ENCODE results near the gene TP73.

TP73 gene

GRCh38 chr1:3668148-3668547 is 15.8 kb downstream of the TP73 start:
- Histone ChIP-seq H3K9me3 (ENCODE audit: control insufficient read depth, insufficient read depth, low read length) (no peaks in the 10 kb centered on the region), H3K4me2 (ENCODE audit: low read length) (peak overlapping the region; percentile 99), H4K20me1 (ENCODE audit: control insufficient read depth, insufficient read depth, low read depth, low read length) (no peaks in the 10 kb centered on the region), H3K4me3 (ENCODE audit: low read length) (peak overlapping the region; percentile 21; the same call in 1 of the 2 replicates), H3K27ac (ENCODE audit: low read depth, low read length) (peak overlapping the region; percentile 97), H3K4me1 (ENCODE audit: control insufficient read depth, low read length) (peaks cover 74% of the 10 kb centered on the region), H3K27me3 (ENCODE audit: control insufficient read depth, low read length) (no peaks in the 10 kb centered on the region), H3F3A (ENCODE audit: control insufficient read depth, insufficient read depth) (peaks cover 30% of the 10 kb centered on the region), H3K79me2 (ENCODE audit: control insufficient read depth, low read length) (peaks cover 45% of the 10 kb centered on the region), H3K36me3 (ENCODE audit: control insufficient read depth, low read length) (no peaks in the 10 kb centered on the region), H3K9me2 (replicated peaks; ENCODE audit: control insufficient read depth, low read length) (no peaks in the 10 kb centered on the region)
- no peak for TF ChIP-seq CTCF (IDR thresholded peaks at IDR 0.05; ENCODE audit: low read depth, low read length, poor library complexity, severe bottlenecking)

GRCh38 chr1:3668585-3669300 is 16.4 kb downstream of the TP73 start:
- no peak for TF ChIP-seq CTCF (IDR thresholded peaks at IDR 0.05; ENCODE audit: low read depth, low read length, poor library complexity, severe bottlenecking)
- no peak for TF ChIP-seq EZH2phosphoT487 (IDR thresholded peaks at IDR 0.05; ENCODE audit: borderline replicate concordance, low read length)
- Histone ChIP-seq H3K36me3 (ENCODE audit: control insufficient read depth, low read length) (no peaks in the 10 kb centered on the region), H3K27ac (ENCODE audit: low read depth, low read length) (no peak overlapping the region), H4K20me1 (ENCODE audit: control insufficient read depth, insufficient read depth, low read depth, low read length) (no peaks in the 10 kb centered on the region), H3K4me2 (ENCODE audit: low read length) (peak overlapping the region; percentile 99; the same call in 1 of the 2 replicates), H3F3A (ENCODE audit: control insufficient read depth, insufficient read depth) (peaks cover 28% of the 10 kb centered on the region), H3K27me3 (ENCODE audit: control insufficient read depth, low read length) (no peaks in the 10 kb centered on the region), H3K4me1 (ENCODE audit: control insufficient read depth, low read length) (peaks cover 74% of the 10 kb centered on the region), H3K9me2 (replicated peaks; ENCODE audit: control insufficient read depth, low read length) (no peaks in the 10 kb centered on the region), H3K9me3 (ENCODE audit: control insufficient read depth, insufficient read depth, low read length) (no peaks in the 10 kb centered on the region), H3K79me2 (ENCODE audit: control insufficient read depth, low read length) (peaks cover 45% of the 10 kb centered on the region), H3K4me3 (ENCODE audit: low read length) (no peak overlapping the region)

- no peaks in the 10 kb centered on the region for H3K27me3 ChIP-seq (ENCODE audit: control insufficient read depth, low read length)
- H3K4me1 ChIP-seq (ENCODE audit: control insufficient read depth, low read length): peaks cover 68% of the 10 kb centered on the region
- TF ChIP-seq EZH2phosphoT487 (IDR thresholded peaks at IDR 0.05; ENCODE audit: borderline replicate concordance, low read length): no peak
- TF ChIP-seq CTCF (IDR thresholded peaks at IDR 0.05; ENCODE audit: low read depth, low read length, poor library complexity, severe bottlenecking): no peak
- no peak overlapping the region for H3K4me2 ChIP-seq (ENCODE audit: low read length)
- H3K79me2 ChIP-seq (ENCODE audit: control insufficient read depth, low read length): peaks cover 42% of the 10 kb centered on the region
- no peaks in the 10 kb centered on the region for H3K36me3 ChIP-seq (ENCODE audit: control insufficient read depth, low read length)
- H3K9me3 ChIP-seq (ENCODE audit: control insufficient read depth, insufficient read depth, low read length): no peaks in the 10 kb centered on the region
- H4K20me1 ChIP-seq (ENCODE audit: control insufficient read depth, insufficient read depth, low read depth, low read length): no peaks in the 10 kb centered on the region
- peaks cover 21% of the 10 kb centered on the region for H3F3A ChIP-seq (ENCODE audit: control insufficient read depth, insufficient read depth)
- H3K27ac ChIP-seq (ENCODE audit: low read depth, low read length): no peak overlapping the region
- H3K4me3 ChIP-seq (ENCODE audit: low read length): no peak overlapping the region
- H3K9me2 ChIP-seq (replicated peaks; ENCODE audit: control insufficient read depth, low read length): no peaks in the 10 kb centered on the region
These were observed 17.1 kb downstream of the TP73 start for GRCh38 chr1:3669421-3669821.

Data from DOHH2 (cell line).